Endothelial cell of umbilical vein (primary cell): ENCODE results near the gene THRSP. TPM values are rescaled to one million over a fixed set of nuclear protein-coding genes. Genes with fewer than 3 reads are reported as not detected.

Source experiments
- BruUV-seq: library from RNA; stranded (reverse); fragments of 400-500 nt; replicated peaks from 2 replicates; lab custom pipeline; 2021; lab: Mats Ljungman, UMichigan
- CTCF ChIA-PET: fragments of 300-600, 350-600 bp; sonication (Branson Sonifier 250); formaldehyde crosslinking; loops from one replicate; lab custom pipeline; 2021; ENCODE audit warnings: antibody characterized with exemption, inconsistent platforms; lab: Charles Lee
- POLR2A ChIA-PET: fragments of 300-600, 350-600 bp; sonication (Branson Sonifier 250); formaldehyde crosslinking; loops from one replicate; lab custom pipeline; 2021; ENCODE audit warnings: antibody characterized with exemption, inconsistent platforms; lab: Charles Lee
- DNase-seq: peaks from one replicate; pipeline ENCODE4 v3.0.0-alpha.2; 2011; ENCODE audit warnings: low read depth, low spot score
- FAIRE-seq: peaks from 2 replicates; lab custom pipeline; 2011; peaks lifted over from hg19 to GRCh38; lab: Jason Lieb, UNC
- H2AFZ ChIP-seq: 2 replicates; pipeline ENCODE4 v1.6.0; 2012; ENCODE audit warnings: low read depth, low read length, control low read depth, inconsistent platforms
- H3K27ac ChIP-seq: 2 replicates; pipeline ENCODE4 v1.5.1; 2011; ENCODE audit warnings: low read depth, mild to moderate bottlenecking, control low read depth, low read length, moderate library complexity; ENCODE audit not compliant: insufficient read depth
- H3K27me3 ChIP-seq, 2 experiments: 2 replicates each; pipeline versions ENCODE4 v1.6.0 to v1.6.1; 2011; ENCODE audit warnings: low read length in 2 of 2, mixed read lengths in 1 of 2; ENCODE audit not compliant: control insufficient read depth in 2 of 2, insufficient read depth in 2 of 2
- H3K36me3 ChIP-seq, 2 experiments: 2 replicates in 1 of 2; 3 replicates in 1 of 2; pipeline ENCODE4 v1.5.1; 2011; ENCODE audit warnings: low read length in 2 of 2, mild to moderate bottlenecking in 1 of 2, moderate library complexity in 1 of 2; ENCODE audit not compliant: control insufficient read depth in 2 of 2, insufficient read depth in 2 of 2; ENCODE audit errors: extremely low read depth in 1 of 2
- H3K4me1 ChIP-seq: 3 replicates; pipeline ENCODE4 v1.5.1; 2011; ENCODE audit warnings: mild to moderate bottlenecking, low read length; ENCODE audit not compliant: control insufficient read depth, insufficient read depth; ENCODE audit errors: extremely low read depth
- H3K4me2 ChIP-seq: 2 replicates; pipeline ENCODE4 v1.6.1; 2011; ENCODE audit warnings: low read length, control low read depth, mixed read lengths; ENCODE audit not compliant: insufficient read depth
- H3K4me3 ChIP-seq, 3 experiments: fragments of 200-600 bp in 1 of 3; sonication (generic), shearing (Covaris generic) in 1 of 3; replicated peaks in 1 of 3; 2 replicates each; pipeline ENCODE4 v1.5.1; 2011 to 2016; ENCODE audit warnings: control low read depth in 3 of 3, low read length in 3 of 3, mild to moderate bottlenecking in 2 of 3, inconsistent platforms in 1 of 3, low read depth in 1 of 3, moderate library complexity in 1 of 3; ENCODE audit not compliant: insufficient read depth in 1 of 3
- H3K79me2 ChIP-seq: 2 replicates; pipeline ENCODE4 v1.6.0; 2012; ENCODE audit warnings: low read length, inconsistent platforms; ENCODE audit not compliant: control insufficient read depth, insufficient read depth
- H3K9ac ChIP-seq: replicated peaks from 2 replicates; pipeline ENCODE3; 2011; ENCODE audit warnings: low read length, control low read depth; ENCODE audit not compliant: insufficient read depth; ENCODE audit errors: extremely low read depth
- H3K9me1 ChIP-seq: replicated peaks from 3 replicates; pipeline ENCODE4 v1.6.0; 2011; ENCODE audit warnings: mild to moderate bottlenecking, low read length; ENCODE audit not compliant: control insufficient read depth, insufficient read depth; ENCODE audit errors: extremely low read depth
- H3K9me3 ChIP-seq: replicated peaks from 2 replicates; pipeline ENCODE4 v1.5.1; 2012; ENCODE audit warnings: low read length, inconsistent platforms; ENCODE audit not compliant: control insufficient read depth, insufficient read depth
- H4K20me1 ChIP-seq: replicated peaks from 2 replicates; pipeline ENCODE3; 2011; ENCODE audit warnings: mild to moderate bottlenecking, low read length; ENCODE audit not compliant: control insufficient read depth, insufficient read depth; ENCODE audit errors: extremely low read depth
- EZH2 ChIP-seq: IDR thresholded peaks from 2 replicates; pipeline ENCODE4 v1.6.1; 2012; ENCODE audit warnings: borderline replicate concordance, low read depth, mild to moderate bottlenecking, moderate library complexity, low read length, inconsistent platforms; ENCODE audit not compliant: severe bottlenecking
- FOS ChIP-seq: IDR thresholded peaks from 2 replicates; pipeline ENCODE4 v1.6.1; 2011; ENCODE audit warnings: mild to moderate bottlenecking, low read length, moderate library complexity, borderline replicate concordance; ENCODE audit not compliant: insufficient read depth
- GATA2 ChIP-seq: IDR thresholded peaks from 2 replicates; pipeline ENCODE4 v1.7.0; 2011; ENCODE audit warnings: low read depth, mild to moderate bottlenecking, moderate library complexity, mixed read lengths, low read length; ENCODE audit not compliant: insufficient read length, insufficient read depth
- JUN ChIP-seq: IDR thresholded peaks from 2 replicates; pipeline ENCODE4 v1.6.1; 2011; ENCODE audit warnings: borderline replicate concordance, low read depth; ENCODE audit not compliant: insufficient read length, insufficient read depth
- MYC ChIP-seq: IDR thresholded peaks from one replicate; pipeline ENCODE4 v1.6.1; 2011; ENCODE audit warnings: mild to moderate bottlenecking, low read depth, low read length
- POLR2A ChIP-seq: IDR thresholded peaks from 2 replicates; pipeline ENCODE4 v1.6.1; 2012; ENCODE audit warnings: low read depth, mild to moderate bottlenecking, control low read depth, low read length
- POLR2AphosphoS5 ChIP-seq: IDR thresholded peaks from 2 replicates; pipeline ENCODE4 v1.6.1; 2012; ENCODE audit warnings: low read depth, mild to moderate bottlenecking, control low read depth, low read length, moderate library complexity; ENCODE audit not compliant: insufficient read depth
- dilution Hi-C: fragments of 300-500 bp; cut with MboI; formaldehyde crosslinking; loops from one replicate; pipeline ENCODE4 v1.15.0; 2019; ENCODE audit warnings: low sequenced_read_pairs; ENCODE audit not compliant: extremely low pct_ligation_motif_present
- intact Hi-C: fragments of 100-400 bp; cut with micrococcal nuclease; formaldehyde crosslinking; loops from one replicate; pipeline ENCODE4 v1.10.0; 2022
- polyA plus RNA-seq, 4 experiments: library from polyadenylated mRNA; depleted of rRNA in 3 of 4; stranded (reverse) in 3 of 4; unstranded in 1 of 4; fragments of >200 nt; gene quantifications; 2 replicates each; pipeline versions ENCODE4 v1.2.1 to v1.2.3, GENCODE V29; 2011 to 2012; ENCODE audit warnings: missing spikeins in 1 of 4
- total RNA-seq: library from RNA; stranded (reverse); gene quantifications from 2 replicates; pipeline ENCODE4 v1.2.3, GENCODE V29; 2021
- TF ChIP-seq, protein P1 (sequence below), 2 donors: IDR thresholded peaks; 1 replicate in 1 of 2; 2 replicates in 1 of 2; pipeline ENCODE4 v1.5.1; 2011; ENCODE audit warnings: low read length in 2 of 2, mild to moderate bottlenecking in 2 of 2, moderate library complexity in 2 of 2, control low read depth in 1 of 2, inconsistent platforms in 1 of 2, low read depth in 1 of 2; ENCODE audit not compliant: insufficient read depth in 1 of 2; ENCODE audit errors: extremely low read depth in 1 of 2
- TF ChIP-seq, protein P2 (sequence below): IDR thresholded peaks from 2 replicates; pipeline ENCODE4 v1.6.1; 2011; ENCODE audit not compliant: insufficient read depth, insufficient read length

Gene THRSP
- total and polyA plus RNA-seq, 2 donors (not counting 3 experiments of a cell fraction or from before 2014, with no cell fraction given), result not detected

DNA sequence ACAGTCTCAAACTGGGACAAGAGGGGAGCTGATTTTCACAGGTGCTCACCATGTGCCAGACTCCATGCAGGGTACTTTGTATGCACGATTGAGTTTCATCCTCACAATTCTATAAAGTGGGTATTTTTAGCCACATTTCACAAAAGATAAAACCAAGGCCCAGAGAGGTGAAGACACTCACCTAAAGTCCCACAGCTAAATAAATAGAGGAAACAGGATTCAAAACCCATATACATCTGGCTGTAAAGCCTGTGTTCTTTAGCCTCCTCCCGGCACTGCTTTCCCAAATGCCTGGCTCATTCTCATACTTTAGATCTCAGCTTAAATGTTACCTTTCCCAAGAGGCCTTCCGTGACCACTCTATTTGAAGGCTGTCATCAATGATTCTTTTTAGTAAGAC is 27.3 kb upstream of the THRSP start:
- H3K4me2 ChIP-seq, result no peak overlapping the region
- intact Hi-C loops, result no loop called here
- H3K27ac ChIP-seq, result no peak overlapping the region
- H3K79me2 ChIP-seq, result no peaks in the 10 kb centered on the region
- no peaks in the 10 kb centered on the region for H3K36me3 ChIP-seq
- H3K9ac ChIP-seq, result no peak overlapping the region
- TF ChIP-seq MYC (no peak), JUN (no peak), EZH2 (no peak), POLR2A (no peak), POLR2AphosphoS5 (no peak), GATA2 (no peak), FOS (no peak)
- TF ChIP-seq, protein P1, sequence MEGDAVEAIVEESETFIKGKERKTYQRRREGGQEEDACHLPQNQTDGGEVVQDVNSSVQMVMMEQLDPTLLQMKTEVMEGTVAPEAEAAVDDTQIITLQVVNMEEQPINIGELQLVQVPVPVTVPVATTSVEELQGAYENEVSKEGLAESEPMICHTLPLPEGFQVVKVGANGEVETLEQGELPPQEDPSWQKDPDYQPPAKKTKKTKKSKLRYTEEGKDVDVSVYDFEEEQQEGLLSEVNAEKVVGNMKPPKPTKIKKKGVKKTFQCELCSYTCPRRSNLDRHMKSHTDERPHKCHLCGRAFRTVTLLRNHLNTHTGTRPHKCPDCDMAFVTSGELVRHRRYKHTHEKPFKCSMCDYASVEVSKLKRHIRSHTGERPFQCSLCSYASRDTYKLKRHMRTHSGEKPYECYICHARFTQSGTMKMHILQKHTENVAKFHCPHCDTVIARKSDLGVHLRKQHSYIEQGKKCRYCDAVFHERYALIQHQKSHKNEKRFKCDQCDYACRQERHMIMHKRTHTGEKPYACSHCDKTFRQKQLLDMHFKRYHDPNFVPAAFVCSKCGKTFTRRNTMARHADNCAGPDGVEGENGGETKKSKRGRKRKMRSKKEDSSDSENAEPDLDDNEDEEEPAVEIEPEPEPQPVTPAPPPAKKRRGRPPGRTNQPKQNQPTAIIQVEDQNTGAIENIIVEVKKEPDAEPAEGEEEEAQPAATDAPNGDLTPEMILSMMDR (IDR thresholded peaks at IDR 0.05; ENCODE audit: extremely low read depth in 1 of 2, insufficient read depth in 1 of 2, low read depth in 1 of 2, low read length in 2 of 2), result no peak
- TF ChIP-seq, protein P2, sequence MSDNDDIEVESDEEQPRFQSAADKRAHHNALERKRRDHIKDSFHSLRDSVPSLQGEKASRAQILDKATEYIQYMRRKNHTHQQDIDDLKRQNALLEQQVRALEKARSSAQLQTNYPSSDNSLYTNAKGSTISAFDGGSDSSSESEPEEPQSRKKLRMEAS, result no peak
- H3K4me3 ChIP-seq, result no peak overlapping the region
- H3K9me3 ChIP-seq, result no peaks in the 10 kb centered on the region
- no peaks in the 10 kb centered on the region for H3K27me3 ChIP-seq
- no peak for DNase-seq
- H4K20me1 ChIP-seq, result no peaks in the 10 kb centered on the region
- CTCF ChIA-PET, result no interaction called here
- no TSS peak for BruUV-seq
- POLR2A ChIA-PET, result no interaction called here
- dilution Hi-C loops, result no loop called here
- peaks cover 21% of the 10 kb centered on the region for H3K4me1 ChIP-seq
- H3K9me1 ChIP-seq, result no peaks in the 10 kb centered on the region
- no peak overlapping the region for H2AFZ ChIP-seq
- no peak for FAIRE-seq
